Measurements from ENCODE around the gene MCOLN3. TPM values are rescaled to one million over a fixed set of nuclear protein-coding genes. Genes with fewer than 3 reads are reported as not detected.

MCOLN3 gene
- total RNA-seq, 6 experiments from 2014 or later = 0.09 to 0.51 (median 0.28) TPM

GRCh38 chr1:84972377-84972987 is 75.8 kb downstream of the MCOLN3 start:
- Mint-ChIP-seq H3K36me3 (ENCODE audit: low read depth) (no peaks in the 10 kb centered on the region), H3K9me3 (no peaks in the 10 kb centered on the region), H3K27ac (peak overlapping the region; percentile 50; the same call in 1 of the 2 replicates), H3K27me3 (ENCODE audit: insufficient read depth) (no peaks in the 10 kb centered on the region; the same call in 1 of the 2 replicates), H3K4me1 (ENCODE audit: low read depth) (peaks cover 21% of the 10 kb centered on the region), H3K4me3 (no peak overlapping the region)
- TF ChIP-seq CTCF (IDR thresholded peaks at IDR 0.05) = no peak
- DNase-seq = peak; percentile 7

GRCh38 chr1:84971957-84972356 is 76.3 kb downstream of the MCOLN3 start:
- Mint-ChIP-seq H3K36me3 (ENCODE audit: low read depth) (no peaks in the 10 kb centered on the region), H3K4me3 (no peak overlapping the region), H3K9me3 (no peaks in the 10 kb centered on the region), H3K4me1 (ENCODE audit: low read depth) (peaks cover 21% of the 10 kb centered on the region), H3K27me3 (ENCODE audit: insufficient read depth) (no peaks in the 10 kb centered on the region; the same call in 1 of the 2 replicates), H3K27ac (no peak overlapping the region)
- no peak for DNase-seq
- TF ChIP-seq CTCF (IDR thresholded peaks at IDR 0.05) = no peak

GRCh38 chr1:84969489-84970250 is 78.6 kb downstream of the MCOLN3 start:
- Mint-ChIP-seq H3K27me3 (ENCODE audit: insufficient read depth) (no peaks in the 10 kb centered on the region), H3K9me3 (no peaks in the 10 kb centered on the region), H3K36me3 (ENCODE audit: low read depth) (no peaks in the 10 kb centered on the region), H3K27ac (no peak overlapping the region), H3K4me1 (ENCODE audit: low read depth) (peaks cover 21% of the 10 kb centered on the region), H3K4me3 (no peak overlapping the region)
- no peak for DNase-seq
- TF ChIP-seq CTCF (IDR thresholded peaks at IDR 0.05) = no peak

- H3K4me1 Mint-ChIP-seq (ENCODE audit: low read depth) = peaks cover 21% of the 10 kb centered on the region
- TF ChIP-seq CTCF (IDR thresholded peaks at IDR 0.05) = no peak
- H3K27me3 Mint-ChIP-seq (ENCODE audit: insufficient read depth) = no peaks in the 10 kb centered on the region
- no peak overlapping the region for H3K4me3 Mint-ChIP-seq
- no peak overlapping the region for H3K27ac Mint-ChIP-seq
- H3K36me3 Mint-ChIP-seq (ENCODE audit: low read depth) = no peaks in the 10 kb centered on the region
- DNase-seq = no peak
- no peaks in the 10 kb centered on the region for H3K9me3 Mint-ChIP-seq
Observed at GRCh38 chr1:84968865-84969264, 79.4 kb downstream of the MCOLN3 start.

- peaks cover 20% of the 10 kb centered on the region for H3K4me1 Mint-ChIP-seq (ENCODE audit: low read depth)
- H3K27me3 Mint-ChIP-seq (ENCODE audit: insufficient read depth) = no peaks in the 10 kb centered on the region
- H3K4me3 Mint-ChIP-seq = no peak overlapping the region
- TF ChIP-seq CTCF (IDR thresholded peaks at IDR 0.05) = no peak
- no peaks in the 10 kb centered on the region for H3K36me3 Mint-ChIP-seq (ENCODE audit: low read depth)
- H3K9me3 Mint-ChIP-seq = no peaks in the 10 kb centered on the region
- DNase-seq = no peak
- H3K27ac Mint-ChIP-seq = no peak overlapping the region
Observed at GRCh38 chr1:84968101-84968500, 80.2 kb downstream of the MCOLN3 start.

Other genes with a start within 250 kb of the MCOLN3 start
- gene LPAR3, start 155.3 kb downstream of the MCOLN3 start, total RNA-seq (2021; fragmentation: NEBNext Ultra II Directional; extraction: Animal tissue kit (Norgen Biotek cat#: 25700)) = 1 to 10 TPM in 5 of 6 experiments, under 1 TPM in 1; 0.28 to 3.1 (median 2.0) TPM
- 1 to 10 TPM; 1.3 to 4.1 (median 2.5) TPM for gene MCOLN2, start 51.4 kb downstream of the MCOLN3 start, total RNA-seq (2021; fragmentation: NEBNext Ultra II Directional; extraction: Animal tissue kit (Norgen Biotek cat#: 25700))
- 10 to 100 TPM in 4 of 6 experiments, 1 to 10 TPM in 2; 9.1 to 12.3 (median 10.3) TPM for gene SYDE2, start 152.5 kb upstream of the MCOLN3 start, total RNA-seq (2021; fragmentation: NEBNext Ultra II Directional; extraction: Animal tissue kit (Norgen Biotek cat#: 25700))
- gene C1orf52, start 211.2 kb upstream of the MCOLN3 start, total RNA-seq (2021; fragmentation: NEBNext Ultra II Directional; extraction: Animal tissue kit (Norgen Biotek cat#: 25700)) = 10 to 100 TPM; 20.6 to 26.1 (median 22.7) TPM
- gene BCL10, start 228.1 kb upstream of the MCOLN3 start, total RNA-seq (2021; fragmentation: NEBNext Ultra II Directional; extraction: Animal tissue kit (Norgen Biotek cat#: 25700)) = 10 to 100 TPM; 33.4 to 45.6 (median 39.2) TPM